Left forelimb (tissue), 1 donor: Measurements from ENCODE around the gene ARVCF.
"Not testable (repeated sequence)": the region's sequence is repeated elsewhere in the genome, so short reads cannot be mapped to it uniquely, and the experiment has no call there.

Experiments
- DNase-seq: peaks from one replicate; pipeline ENCODE4 v3.0.0-alpha.2; 2018; ENCODE audit warnings: low spot score

Gene ARVCF

DNA sequence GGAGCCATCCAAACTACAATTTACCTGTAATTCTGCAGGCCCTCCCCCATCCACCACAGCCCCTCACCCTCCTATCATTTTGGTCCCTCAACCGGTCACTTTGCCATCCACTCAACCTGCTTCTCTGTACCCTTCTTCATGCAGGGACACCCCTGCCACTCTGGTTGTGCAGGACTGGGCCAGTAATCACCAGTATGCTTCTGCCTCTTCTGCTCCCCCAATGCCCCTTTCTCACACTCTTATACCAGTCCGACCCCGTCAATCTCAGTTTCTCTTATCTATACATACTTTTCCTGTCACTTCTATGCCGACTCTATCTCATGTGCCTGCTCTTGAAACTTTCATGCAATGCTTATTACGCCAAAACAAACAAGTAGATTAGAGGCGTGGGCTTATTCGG lies 80.1 kb downstream of the ARVCF start:
- DNase-seq, result no peak

DNA sequence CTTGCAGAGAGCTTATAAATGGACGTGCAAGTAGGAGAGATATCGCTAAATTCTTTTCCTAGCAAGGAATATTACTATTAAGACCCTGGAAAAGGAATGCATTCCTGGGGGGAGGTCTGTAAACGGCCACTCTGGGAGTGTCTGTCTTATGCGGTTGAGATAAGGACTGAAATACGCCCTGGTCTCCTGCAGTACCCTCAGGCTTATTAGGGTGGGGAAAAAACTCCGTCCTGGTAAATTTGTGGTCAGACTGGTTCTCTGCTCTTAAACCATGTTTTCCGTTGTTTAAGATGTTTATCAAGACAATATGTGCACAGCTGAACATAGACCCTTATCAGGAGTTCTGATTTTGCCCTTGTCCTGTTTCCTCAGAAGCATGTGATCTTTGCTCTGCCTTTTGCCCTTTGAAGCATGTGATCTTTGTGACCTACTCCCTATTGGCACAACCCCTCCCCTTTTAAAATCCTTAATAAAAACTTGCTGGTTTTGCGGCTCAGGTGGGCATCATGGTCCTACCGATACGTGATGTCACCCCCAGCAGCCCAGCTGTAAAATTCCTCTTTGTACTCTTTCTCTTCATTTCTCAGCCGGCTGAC lies 81.4 kb downstream of the ARVCF start:
- DNase-seq, result not testable (repeated sequence)

DNA sequence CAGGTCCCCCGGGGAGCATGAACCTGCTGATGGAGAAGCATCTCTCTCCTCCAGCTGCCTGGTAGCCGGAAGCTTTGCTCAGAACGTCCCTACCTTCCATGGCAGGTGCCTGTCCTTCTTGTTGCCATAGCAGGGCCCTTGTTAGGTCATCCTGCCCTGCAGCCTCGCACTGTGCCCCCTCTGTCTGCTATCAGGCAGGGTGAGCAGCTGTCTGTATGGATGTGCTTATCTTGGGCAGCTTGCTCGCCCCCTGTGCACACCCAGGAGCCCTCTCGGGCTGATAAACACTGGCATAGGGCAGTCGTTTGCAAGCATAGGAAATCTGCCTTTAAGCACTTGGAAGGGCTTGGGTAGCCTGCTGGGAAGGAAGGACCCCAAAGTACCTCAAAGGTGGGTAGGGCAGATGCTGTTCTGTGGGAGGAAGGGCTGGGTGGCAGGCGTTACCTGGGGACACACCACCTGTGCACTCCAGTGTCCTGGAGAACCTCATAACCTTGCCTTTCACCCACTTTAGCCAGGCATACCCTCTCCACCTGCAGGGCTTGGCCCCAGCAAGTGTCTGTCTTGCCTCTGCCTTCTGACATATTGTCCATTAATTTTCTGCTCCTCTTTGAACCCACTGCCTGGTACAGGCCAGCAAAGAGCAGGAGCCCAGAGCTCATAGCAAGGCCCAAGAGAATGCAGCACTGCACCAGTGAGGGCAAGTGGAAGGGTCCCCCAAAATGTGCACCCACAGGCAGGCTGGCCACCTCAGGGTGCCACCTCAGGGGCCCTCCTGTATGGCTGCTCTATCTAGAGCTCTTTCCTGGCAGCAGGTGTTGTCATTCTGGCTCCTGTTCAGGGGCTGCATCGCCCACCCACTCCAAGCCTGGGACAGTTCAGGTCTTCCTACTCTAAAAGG lies 83.0 kb downstream of the ARVCF start:
- DNase-seq, result no peak

DNA sequence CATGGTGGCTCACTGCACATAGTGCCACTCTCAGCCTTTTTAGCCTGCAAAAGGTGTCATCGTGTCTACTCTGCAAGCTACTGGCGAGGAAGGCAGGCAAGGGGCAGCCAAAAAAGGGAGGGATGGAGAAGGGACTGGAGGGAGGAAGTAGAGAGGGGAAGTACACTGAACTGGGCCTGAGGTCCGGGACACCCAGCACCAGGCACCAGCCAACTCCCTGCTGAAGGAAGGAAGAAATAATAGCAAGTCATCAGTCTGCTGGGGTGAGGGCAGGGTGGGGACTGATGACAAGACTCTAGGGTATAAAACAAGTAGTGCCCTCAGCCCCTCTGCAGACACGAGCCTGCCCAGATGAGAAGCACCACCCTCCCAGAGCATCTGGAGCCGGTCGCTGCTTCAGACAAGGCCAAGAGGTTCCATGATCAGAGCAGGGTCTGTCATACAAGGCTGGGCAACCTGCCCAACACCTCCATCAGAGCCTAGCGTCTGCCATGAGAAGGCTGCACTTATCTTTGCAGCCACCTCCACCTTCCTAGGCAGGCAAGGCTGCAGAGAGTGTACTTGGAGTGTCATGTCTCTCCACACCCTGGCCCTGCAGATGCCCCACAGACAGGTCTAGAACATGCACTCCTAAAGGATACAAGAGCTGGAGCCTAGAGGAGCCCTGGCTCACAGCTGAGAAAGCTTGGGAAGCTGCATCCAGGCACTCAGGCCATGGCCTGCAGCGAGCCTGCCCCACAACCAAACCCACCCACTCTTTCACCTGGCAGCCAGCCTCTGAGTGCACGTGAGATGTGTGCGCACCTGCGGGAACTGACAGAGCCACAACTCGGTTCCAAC lies 84.0 kb downstream of the ARVCF start:
- no peak for DNase-seq

DNA sequence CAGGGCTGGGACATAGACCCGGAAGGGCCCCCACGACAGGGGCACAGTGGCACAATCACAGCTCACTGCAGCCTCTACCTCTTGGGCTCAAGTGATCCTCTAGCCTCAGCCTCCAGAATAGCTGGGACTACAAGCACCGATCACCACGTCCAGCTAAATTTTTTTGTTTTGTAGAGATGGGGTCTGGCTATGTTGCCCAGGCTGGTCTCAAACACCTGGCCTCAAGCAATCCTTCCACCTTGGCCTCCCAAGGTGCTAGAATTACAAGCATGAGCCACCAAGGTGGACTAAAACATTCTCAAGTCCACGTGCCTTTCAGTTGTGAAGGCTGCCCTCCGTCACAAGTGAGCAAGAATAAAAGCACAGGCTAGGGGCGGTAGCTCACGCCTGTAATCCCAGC lies 85.1 kb downstream of the ARVCF start:
- DNase-seq, result no peak

DNA sequence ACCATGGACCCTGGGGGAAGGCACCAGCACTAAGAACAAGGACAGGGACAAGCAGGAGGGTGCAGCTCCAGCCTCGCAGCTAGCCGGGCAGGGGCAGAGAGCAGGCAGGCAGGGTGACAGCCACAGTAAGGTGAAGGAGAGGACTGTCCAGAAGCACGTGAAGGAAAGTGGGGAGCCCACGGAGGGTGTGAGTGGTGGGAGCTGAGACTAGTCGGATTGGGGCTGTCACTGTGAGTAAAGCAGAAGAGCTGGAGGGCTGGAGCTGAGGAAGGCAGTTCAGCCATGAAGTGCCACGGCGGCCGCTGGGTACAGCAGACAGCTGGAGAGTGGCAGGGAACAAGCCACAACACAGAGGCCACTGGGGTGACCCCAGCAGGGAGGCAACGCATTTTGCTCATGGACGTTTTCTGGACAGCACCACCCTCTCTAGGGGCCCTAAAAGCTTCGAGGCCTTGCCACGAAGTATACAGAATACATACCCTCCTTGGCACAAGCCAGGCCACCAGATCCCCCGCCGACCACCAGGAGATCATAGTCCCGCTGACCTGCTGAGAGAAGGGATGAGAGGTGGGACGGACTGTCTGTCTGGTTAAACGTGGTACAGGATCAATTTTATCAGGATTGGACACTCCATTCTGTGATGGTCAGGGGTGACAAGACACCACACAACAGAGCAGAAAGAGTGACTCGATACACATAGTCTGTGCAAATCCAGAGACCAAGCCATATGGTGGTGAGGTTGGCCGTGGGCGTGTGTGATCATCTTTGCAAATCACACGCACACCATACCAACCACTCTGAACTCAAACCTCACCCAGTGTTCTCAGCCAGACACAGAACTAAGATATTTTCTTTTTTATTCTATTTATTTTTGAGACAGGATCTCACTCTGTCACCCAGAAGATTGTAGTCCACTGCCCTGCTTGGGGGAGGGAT lies 85.8 kb downstream of the ARVCF start:
- no peak for DNase-seq

DNA sequence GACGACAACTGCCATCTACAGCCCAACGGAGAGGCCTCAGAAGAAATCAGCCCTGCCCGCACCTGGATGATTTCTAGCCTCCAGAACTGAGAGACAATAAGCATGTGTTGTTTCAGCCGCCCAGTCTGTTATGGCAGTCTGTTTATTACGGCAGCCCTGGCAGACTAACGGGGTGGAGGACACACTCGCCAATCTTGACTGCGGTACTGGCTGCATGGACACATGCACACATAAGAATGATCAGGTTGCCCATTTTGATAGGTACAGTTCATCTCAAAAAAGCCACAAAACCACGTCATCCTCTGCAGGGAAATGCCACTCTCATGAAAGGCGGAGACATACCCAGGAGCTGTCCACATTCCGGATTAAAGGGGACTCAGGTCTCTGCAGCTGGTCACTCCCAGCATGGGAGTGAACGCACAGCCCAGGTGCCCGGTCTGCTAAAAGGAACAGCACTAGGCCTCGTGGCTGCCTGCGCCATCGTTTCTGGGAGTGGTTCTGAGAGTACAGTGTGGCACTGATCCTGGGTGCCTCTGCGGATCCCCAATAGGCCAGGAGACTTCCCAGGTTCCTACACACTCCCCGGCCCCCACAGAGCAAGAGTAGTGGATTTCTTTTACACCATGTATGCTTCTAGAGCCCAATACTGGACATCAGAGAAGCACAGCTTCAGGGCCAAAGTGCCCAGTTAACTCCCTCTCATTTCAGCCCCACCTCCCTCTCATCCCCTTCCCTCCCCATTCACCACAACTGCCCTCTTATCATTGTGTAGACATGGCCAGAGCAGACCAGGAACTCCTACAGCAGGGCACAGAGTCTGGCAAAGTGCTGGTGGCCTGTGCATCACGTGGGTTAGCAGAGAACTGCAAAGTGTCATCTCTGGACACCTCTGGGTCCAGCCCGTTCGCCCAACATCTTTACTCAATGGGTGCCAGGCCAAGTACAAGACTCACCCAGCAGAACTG lies 86.8 kb downstream of the ARVCF start:
- no peak for DNase-seq

DNA sequence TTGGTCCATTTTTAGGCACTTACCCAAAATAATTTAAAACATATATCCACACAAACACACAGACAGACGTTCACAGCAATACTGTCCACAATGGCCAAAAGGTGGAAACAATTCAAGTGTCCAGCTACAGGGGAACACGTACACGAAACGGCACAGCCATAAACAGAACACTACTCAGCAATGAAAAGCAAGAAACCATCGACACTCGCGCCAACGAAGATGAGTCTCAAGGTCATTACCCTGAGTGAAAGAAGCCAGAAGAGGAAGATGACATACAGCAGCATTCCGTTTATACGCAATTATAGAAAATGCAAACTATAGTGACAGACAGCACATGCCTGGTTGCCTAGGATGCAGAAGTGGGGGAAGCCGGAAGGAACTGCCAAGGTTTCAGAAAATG lies 88.4 kb downstream of the ARVCF start:
- DNase-seq, result no peak

DNA sequence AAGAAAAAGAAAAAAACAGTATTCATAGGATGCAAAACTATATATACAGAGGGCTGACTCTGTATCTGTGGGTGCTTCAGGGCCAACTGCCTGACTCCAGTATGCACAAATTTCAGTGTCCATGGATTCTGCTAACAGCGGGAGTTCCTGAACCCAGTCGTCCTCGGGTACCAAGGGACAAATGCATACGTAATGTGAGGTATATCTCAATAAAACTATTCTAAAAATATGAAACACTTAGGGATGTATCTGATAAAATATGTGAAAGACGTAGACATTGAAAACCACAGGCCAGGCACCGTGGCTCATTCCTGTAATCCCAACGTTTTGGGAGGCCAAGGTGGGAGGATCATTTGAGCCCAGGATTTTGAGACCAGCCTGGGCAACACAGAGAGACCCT lies 88.9 kb downstream of the ARVCF start:
- DNase-seq, result no peak

DNA sequence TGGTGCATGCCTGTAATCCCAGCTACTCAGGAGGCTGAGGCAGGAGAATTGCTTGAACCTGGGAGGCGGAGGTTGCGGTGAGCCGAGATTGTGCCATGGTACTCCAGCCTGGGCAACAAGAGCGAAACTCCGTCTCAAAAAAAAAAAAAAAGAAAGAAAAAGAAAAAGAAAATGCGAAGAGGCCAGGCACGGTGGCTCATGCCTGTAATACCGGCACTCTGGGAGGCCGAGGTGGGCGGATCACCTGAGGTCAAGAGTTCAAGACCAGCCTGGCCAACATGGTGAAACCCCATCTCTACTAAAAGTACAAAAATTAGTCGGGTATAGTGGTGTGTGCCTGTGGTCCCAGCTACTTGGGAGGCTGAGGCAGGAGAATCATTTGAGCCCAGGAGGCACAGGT lies 90.6 kb downstream of the ARVCF start:
- not testable (repeated sequence) for DNase-seq

DNA sequence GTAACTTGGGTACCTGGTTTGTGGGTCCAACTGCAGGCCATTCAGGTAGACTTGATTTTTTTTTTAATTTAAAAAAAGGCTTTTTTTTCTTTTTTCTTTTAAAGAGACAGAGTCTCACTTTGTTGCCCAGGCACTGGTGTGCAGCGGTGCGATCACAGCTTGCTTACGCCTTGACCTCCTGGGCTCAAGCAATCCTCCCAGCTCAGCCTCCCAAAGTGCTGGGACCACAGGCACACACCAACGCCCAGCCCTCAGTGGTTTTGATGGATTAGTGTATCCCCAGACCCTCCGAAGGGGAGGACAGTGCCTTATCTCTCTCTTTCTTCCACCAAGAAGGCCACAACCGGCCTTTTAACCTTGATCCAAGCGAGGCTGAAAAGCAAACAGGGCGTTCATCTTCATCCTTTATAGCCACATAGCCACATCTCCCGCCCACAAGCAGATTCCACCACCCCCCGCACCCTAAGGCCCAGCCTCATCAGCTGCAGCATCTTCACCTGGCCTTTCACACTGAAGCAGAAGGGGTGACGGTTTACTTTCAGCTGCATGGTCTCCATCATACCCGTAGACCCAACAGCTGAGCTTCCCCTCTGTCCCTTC lies 92.6 kb downstream of the ARVCF start:
- DNase-seq, result no peak

DNA sequence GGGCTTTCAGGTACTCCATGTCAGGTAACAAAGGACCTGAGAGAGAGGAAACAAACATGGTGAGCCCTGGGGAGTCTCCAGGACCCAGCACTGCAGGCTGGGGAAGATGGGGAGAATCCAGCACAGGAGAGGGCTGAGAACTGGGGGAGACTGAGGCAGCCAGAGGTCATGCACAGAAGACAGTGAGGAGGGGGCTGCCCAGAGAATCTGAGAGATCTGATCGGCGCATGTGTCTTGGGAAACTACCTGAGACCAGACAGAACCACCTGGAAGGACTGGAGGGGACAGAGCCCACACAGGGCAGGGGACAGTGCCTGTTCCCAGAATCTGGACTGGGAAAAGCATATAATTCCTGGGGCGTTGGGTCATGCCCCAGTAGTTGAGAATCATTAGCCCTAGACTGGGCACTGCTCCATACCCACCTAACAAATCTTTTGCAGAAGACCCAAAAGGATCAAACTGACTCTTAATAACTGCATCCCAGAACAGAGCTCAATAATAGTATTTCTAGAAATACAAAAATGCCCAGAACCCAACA lies 95.0 kb downstream of the ARVCF start:
- no peak for DNase-seq
